GM23248 (cell line): ENCODE measurements around the gene CYP11A1. TPM values are rescaled to one million over a fixed set of nuclear protein-coding genes. Genes with fewer than 3 reads are reported as not detected.

ENCODE experiments used
- DNase-seq: peaks from one replicate; pipeline ENCODE4 v3.0.0-alpha.2; 2015
- H2AFZ ChIP-seq: fragments of 200-600 bp; sonication (generic); 2 replicates; pipeline ENCODE4 v1.6.1; 2016; ENCODE audit warnings: antibody characterized with exemption
- H3F3A ChIP-seq: fragments of 200-600 bp; sonication (generic); 2 replicates; pipeline ENCODE4 v1.6.1; 2016; ENCODE audit warnings: mild to moderate bottlenecking, antibody characterized with exemption, mixed run types; ENCODE audit not compliant: insufficient read depth
- H3K27ac ChIP-seq: fragments of 200-600 bp; sonication (generic); 2 replicates; pipeline ENCODE4 v1.5.1; 2016; ENCODE audit warnings: mild to moderate bottlenecking
- H3K27me3 ChIP-seq: fragments of 200-600 bp; sonication (generic); replicated peaks from 2 replicates; pipeline ENCODE4 v1.6.1; 2016; ENCODE audit warnings: mild to moderate bottlenecking; ENCODE audit not compliant: insufficient read depth
- H3K36me3 ChIP-seq: fragments of 200-600 bp; sonication (generic); 2 replicates; pipeline ENCODE4 v1.6.1; 2016; ENCODE audit warnings: low read depth, mild to moderate bottlenecking
- H3K4me1 ChIP-seq: fragments of 200-600 bp; sonication (generic); 2 replicates; pipeline ENCODE4 v1.6.1; 2016; ENCODE audit warnings: mild to moderate bottlenecking; ENCODE audit not compliant: insufficient read depth
- H3K4me2 ChIP-seq: fragments of 200-600 bp; sonication (generic); one replicate; pipeline ENCODE4 v1.6.1; 2016; ENCODE audit warnings: mild to moderate bottlenecking; ENCODE audit not compliant: unreplicated experiment
- H3K4me3 ChIP-seq: fragments of 200-600 bp; sonication (generic); 2 replicates; pipeline ENCODE4 v1.5.1; 2016; ENCODE audit warnings: mild to moderate bottlenecking
- H3K79me2 ChIP-seq: fragments of 200-600 bp; sonication (generic); 2 replicates; pipeline ENCODE4 v1.6.1; 2016; ENCODE audit warnings: mild to moderate bottlenecking; ENCODE audit not compliant: insufficient read depth
- H3K9ac ChIP-seq: fragments of 200-600 bp; sonication (generic); 2 replicates; pipeline ENCODE4 v1.6.1; 2016; ENCODE audit warnings: mild to moderate bottlenecking
- H3K9me2 ChIP-seq: fragments of 200-600 bp; sonication (generic); 2 replicates; pipeline ENCODE4 v1.6.1; 2016; ENCODE audit warnings: mixed run types, mild to moderate bottlenecking, moderate library complexity; ENCODE audit not compliant: insufficient read depth
- H3K9me3 ChIP-seq: fragments of 200-600 bp; sonication (generic); one replicate; pipeline ENCODE4 v1.6.1; 2017; ENCODE audit warnings: low read depth
- H4K20me1 ChIP-seq: fragments of 200-600 bp; sonication (generic); 2 replicates; pipeline ENCODE4 v1.6.0; 2016; ENCODE audit not compliant: insufficient read depth
- EZH2 ChIP-seq: fragments of 200-600 bp; sonication (generic); IDR thresholded peaks from 2 replicates; pipeline ENCODE4 v1.6.1; 2018; ENCODE audit warnings: antibody characterized with exemption, mild to moderate bottlenecking; ENCODE audit not compliant: insufficient read depth, poor library complexity, severe bottlenecking
- EZH2phosphoT487 ChIP-seq: fragments of 200-600 bp; sonication (generic); IDR thresholded peaks from 2 replicates; pipeline ENCODE4 v1.6.1; 2018; ENCODE audit warnings: antibody characterized with exemption, moderate library complexity, mild to moderate bottlenecking, low read depth; ENCODE audit not compliant: insufficient read depth
- WGBS, 2 experiments: methylation state at CpG; one replicate each; pipeline ENCODE4 v1.1.6; 2015 to 2017; ENCODE audit warnings: low lambda C conversion rate in 2 of 2, low coverage in 1 of 2; ENCODE audit errors: missing lambda C conversion rate in 2 of 2; 5-methylcytosine and 5-hydroxymethylcytosine counted together
- in situ Hi-C: fragments of 300-500 bp; cut with MboI; formaldehyde crosslinking; loops from 2 replicates; pipeline ENCODE4 v1.15.0; 2020
- polyA plus RNA-seq: library from polyadenylated mRNA; unstranded; fragments of >200 nt; fragmentation: Nextera tagmentation; extraction: Ambion mirVana; gene quantifications from 2 replicates; pipeline ENCODE4 v1.2.1, GENCODE V29; 2016
- total RNA-seq: library from RNA; depleted of rRNA; stranded (reverse); fragments of >200 nt; shearing (Covaris generic); gene quantifications from 2 replicates; pipeline ENCODE4 v1.2.3, GENCODE V29; 2014

Gene CYP11A1
- total and polyA plus RNA-seq, 2 experiments from 2014 or later, result 0.32 to 1.2 TPM

- no peak overlapping the region for H3K27ac ChIP-seq
- H3K36me3 ChIP-seq, result no peaks in the 10 kb centered on the region
- peaks cover 68% of the 10 kb centered on the region for H3F3A ChIP-seq
- H3K4me3 ChIP-seq, result no peak overlapping the region
- in situ Hi-C loops, result no loop called here
- H3K9me3 ChIP-seq, result no peaks in the 10 kb centered on the region
- H3K4me1 ChIP-seq, result peaks cover 64% of the 10 kb centered on the region
- no peaks in the 10 kb centered on the region for H3K79me2 ChIP-seq
- no peaks in the 10 kb centered on the region for H3K9me2 ChIP-seq
- no peak for DNase-seq
- H4K20me1 ChIP-seq, result no peaks in the 10 kb centered on the region
- H3K4me2 ChIP-seq, result no peak overlapping the region
- TF ChIP-seq EZH2phosphoT487, result no peak
- TF ChIP-seq EZH2, result no peak
- H2AFZ ChIP-seq, result no peak overlapping the region
- H3K9ac ChIP-seq, result no peak overlapping the region
- 77 to 83% methylated on average over 10 of the region's 10 CpGs for WGBS, 2 experiments
- no peaks in the 10 kb centered on the region for H3K27me3 ChIP-seq
These were observed 36.1 kb upstream of the CYP11A1 start for GRCh38 chr15:74403588-74403919.

GRCh38 chr15:74402873-74403587 is 35.6 kb upstream of the CYP11A1 start:
- Histone ChIP-seq H4K20me1 (no peaks in the 10 kb centered on the region), H3K27me3 (no peaks in the 10 kb centered on the region), H3F3A (peaks cover 68% of the 10 kb centered on the region), H3K4me2 (no peak overlapping the region), H3K9ac (no peak overlapping the region), H3K79me2 (no peaks in the 10 kb centered on the region), H3K36me3 (no peaks in the 10 kb centered on the region), H2AFZ (no peak overlapping the region), H3K9me2 (no peaks in the 10 kb centered on the region), H3K4me1 (peaks cover 64% of the 10 kb centered on the region), H3K27ac (no peak overlapping the region), H3K4me3 (no peak overlapping the region), H3K9me3 (no peaks in the 10 kb centered on the region)
- in situ Hi-C loops, result no loop called here
- no peak for DNase-seq
- WGBS, 2 experiments, result 84 to 88% methylated on average over 13 of the region's 13 CpGs
- no peak for TF ChIP-seq EZH2phosphoT487
- no peak for TF ChIP-seq EZH2

GRCh38 chr15:74402337-74402841 is 34.9 kb upstream of the CYP11A1 start:
- TF ChIP-seq EZH2phosphoT487 (no peak), EZH2 (no peak)
- H3K27ac ChIP-seq, result no peak overlapping the region
- H3F3A ChIP-seq, result peaks cover 69% of the 10 kb centered on the region
- 93 to 97% methylated on average over 5 of the region's 5 CpGs for WGBS, 2 experiments
- H3K4me2 ChIP-seq, result no peak overlapping the region
- no peaks in the 10 kb centered on the region for H3K36me3 ChIP-seq
- H3K9me3 ChIP-seq, result no peaks in the 10 kb centered on the region
- no peaks in the 10 kb centered on the region for H3K27me3 ChIP-seq
- H4K20me1 ChIP-seq, result no peaks in the 10 kb centered on the region
- H3K4me3 ChIP-seq, result no peak overlapping the region
- no peaks in the 10 kb centered on the region for H3K79me2 ChIP-seq
- in situ Hi-C loops, result no loop called here
- no peak for DNase-seq
- H3K9ac ChIP-seq, result no peak overlapping the region
- H3K9me2 ChIP-seq, result no peaks in the 10 kb centered on the region
- H2AFZ ChIP-seq, result no peak overlapping the region
- peaks cover 63% of the 10 kb centered on the region for H3K4me1 ChIP-seq

GRCh38 chr15:74400915-74401757 is 33.7 kb upstream of the CYP11A1 start:
- H2AFZ ChIP-seq, result no peak overlapping the region
- no peak overlapping the region for H3K4me2 ChIP-seq
- H3K36me3 ChIP-seq, result no peaks in the 10 kb centered on the region
- 63 to 75% methylated on average over 11 of the region's 11 CpGs for WGBS, 2 experiments
- peak; percentile 41 for DNase-seq
- H3K9ac ChIP-seq, result no peak overlapping the region
- in situ Hi-C loops, result no loop called here
- H3K9me2 ChIP-seq, result no peaks in the 10 kb centered on the region
- H3K27ac ChIP-seq, result peak overlapping the region; percentile 66
- H3K4me1 ChIP-seq, result peaks cover 65% of the 10 kb centered on the region
- peaks cover 71% of the 10 kb centered on the region for H3F3A ChIP-seq
- no peaks in the 10 kb centered on the region for H3K9me3 ChIP-seq
- no peaks in the 10 kb centered on the region for H3K27me3 ChIP-seq
- H3K79me2 ChIP-seq, result no peaks in the 10 kb centered on the region
- H4K20me1 ChIP-seq, result no peaks in the 10 kb centered on the region
- TF ChIP-seq EZH2 (no peak), EZH2phosphoT487 (no peak)
- no peak overlapping the region for H3K4me3 ChIP-seq
